T-cell (primary cell): ENCODE measurements around the gene OAS3. TPM values are rescaled to one million over a fixed set of nuclear protein-coding genes. Genes with fewer than 3 reads are reported as not detected.

Experiments used
- ATAC-seq, 4 experiments: fragments of 200-7000 bp in 3 of 4; fragments of 150-1000 bp in 1 of 4; cut with Tn5 transposase; replicated peaks in 1 of 4; 1 replicate in 3 of 4; 2 replicates in 1 of 4; pipeline ENCODE4 v1.10.0; 2021; ENCODE audit warnings: moderate library complexity in 3 of 4, mild to moderate bottlenecking in 2 of 4, moderate number of reproducible peaks in 1 of 4
- CTCF ChIA-PET, 2 donors: fragments of 300-600 bp; sonication (Branson Sonifier 250); formaldehyde crosslinking; loops; one replicate each; lab custom pipeline; 2022; ENCODE audit warnings: antibody characterized with exemption in 2 of 2; lab: Charles Lee
- POLR2A ChIA-PET, 2 donors: fragments of 300-600 bp; sonication (Branson Sonifier 250); formaldehyde crosslinking; loops; one replicate each; lab custom pipeline; 2022; ENCODE audit warnings: antibody characterized with exemption in 2 of 2; lab: Charles Lee
- DNase-seq, 35 experiments: peaks; one replicate each; pipeline versions ENCODE4 v3.0.0 to v3.0.0-alpha.2; 2013 to 2023
- H3K27ac ChIP-seq: one replicate; pipeline ENCODE4 v1.5.1; 2013; ENCODE audit warnings: low read length
- H3K27me3 ChIP-seq, 2 experiments: replicated peaks in 1 of 2; 1 replicate in 1 of 2; 2 replicates in 1 of 2; pipeline versions ENCODE4 v1.6.1 to v1.7.0; 2013; ENCODE audit warnings: low read length in 1 of 2, mixed read lengths in 1 of 2; ENCODE audit not compliant: control insufficient read depth in 2 of 2, insufficient read depth in 2 of 2; ENCODE audit errors: extremely low read depth in 1 of 2
- H3K36me3 ChIP-seq, 2 donors: 1 replicate in 1 of 2; 2 replicates in 1 of 2; pipeline versions ENCODE4 v1.6.1 to v1.7.0; 2013; ENCODE audit warnings: low read length in 1 of 2; ENCODE audit not compliant: control insufficient read depth in 2 of 2, insufficient read depth in 1 of 2; ENCODE audit errors: extremely low read depth in 1 of 2
- H3K4me1 ChIP-seq, 2 experiments: 1 replicate in 1 of 2; 2 replicates in 1 of 2; pipeline versions ENCODE4 v1.6.1 to v1.7.0; 2013; ENCODE audit warnings: low read length in 2 of 2, mixed read lengths in 1 of 2; ENCODE audit not compliant: insufficient read depth in 2 of 2, control insufficient read depth in 1 of 2; ENCODE audit errors: extremely low read depth in 1 of 2
- H3K4me3 ChIP-seq, 2 donors: 1 replicate in 1 of 2; 2 replicates in 1 of 2; pipeline versions ENCODE4 v1.5.1 to v1.7.0; 2013; ENCODE audit warnings: mild to moderate bottlenecking in 2 of 2, low read length in 1 of 2, moderate library complexity in 1 of 2; ENCODE audit not compliant: control insufficient read depth in 1 of 2; ENCODE audit errors: extremely low read depth in 1 of 2
- H3K9me3 ChIP-seq: 2 replicates; pipeline ENCODE4 v1.7.0; 2013
- H3K27ac Mint-ChIP-seq, 2 donors: one replicate each; pipeline ENCODE4 v1.8.0; 2020 to 2021; ENCODE audit warnings: mild to moderate bottlenecking in 2 of 2, mixed read lengths in 2 of 2
- H3K27me3 Mint-ChIP-seq, 2 donors: one replicate each; pipeline ENCODE4 v1.8.0; 2021 to 2022; ENCODE audit warnings: mixed read lengths in 2 of 2
- H3K36me3 Mint-ChIP-seq: one replicate; pipeline ENCODE4 v1.8.0; 2021; ENCODE audit warnings: mixed read lengths
- H3K4me1 Mint-ChIP-seq, 3 donors: one replicate each; pipeline ENCODE4 v1.8.0; 2020 to 2022; ENCODE audit warnings: mixed read lengths in 3 of 3, mild to moderate bottlenecking in 1 of 3
- H3K4me3 Mint-ChIP-seq, 3 donors: one replicate each; pipeline ENCODE4 v1.8.0; 2020 to 2022; ENCODE audit warnings: mild to moderate bottlenecking in 3 of 3, mixed read lengths in 3 of 3, moderate library complexity in 3 of 3
- H3K9me3 Mint-ChIP-seq, 3 donors: one replicate each; pipeline ENCODE4 v1.8.0; 2020 to 2022; ENCODE audit warnings: mixed read lengths in 3 of 3
- WGBS: methylation state at CpG from one replicate; pipeline ENCODE4 v1.1.5; 2013; ENCODE audit warnings: missing lambda C conversion rate; ENCODE audit not compliant: insufficient coverage; 5-methylcytosine and 5-hydroxymethylcytosine counted together
- total RNA-seq, 35 experiments: library from RNA in 6 of 35; stranded (reverse) in 6 of 35; fragments of 120-200 nt in 1 of 35; gene quantifications; one replicate each; pipeline versions ENCODE4 v1.2.1 to v1.2.4 and lab custom pipeline; 2013 to 2026

Gene OAS3
- total RNA-seq (10 to 100 TPM; 18.4 to 38.5 (median 24.5) TPM), total RNA-seq (lab: John Stamatoyannopoulos, UW) (12.0 to 892 (median 40.6) reads per million in 29 experiments)
- 25.1 TPM for total RNA-seq (2013)

- DNase-seq, result peak; percentile 24 to 88 (median 51)
- no peaks in the 10 kb centered on the region for H3K27me3 Mint-ChIP-seq
- Histone ChIP-seq H3K4me3 (peak within 1 kb of the TSS; percentile 71 to 86), H3K36me3 (peaks cover 5 to 9% of the 10 kb centered on the region in 2 donors), H3K27ac (peak within 1 kb of the TSS; percentile 92), H3K27me3 (no peaks in the 10 kb centered on the region), H3K4me1 (peaks cover 16 to 18% of the 10 kb centered on the region in 2 experiments), H3K9me3 (no peaks in the 10 kb centered on the region)
- peaks cover 33 to 41% (median 40%) of the 10 kb centered on the region in 3 donors for H3K4me1 Mint-ChIP-seq
- peak; percentile 70 to 76 (median 72) for ATAC-seq
- H3K36me3 Mint-ChIP-seq, result peaks cover 4% of the 10 kb centered on the region
- under 1% methylated on average over 43 of the region's 50 CpGs for WGBS
- ChIA-PET CTCF (interaction anchor here (0.5 to 1.4 kb wide), 5 partner anchors 31 to 55 kb away, joined by 3 to 6 read pairs (median 4); partner anchors contain the start of genes OAS1 (in 1 of the 2) and OAS2 (in 1 of the 2)), POLR2A (interaction anchor here (0.6 kb wide), 2 partner anchors 40 to 51 kb away, joined by 3 read pairs; no protein-coding TSS in a partner anchor)
- peak within 1 kb of the TSS; percentile 85 to 93 (median 91) for H3K4me3 Mint-ChIP-seq
- H3K9me3 Mint-ChIP-seq, result peaks cover 0 to 6% (median 3%) of the 10 kb centered on the region in 3 donors
- H3K27ac Mint-ChIP-seq, result peak within 1 kb of the TSS; percentile 94 to 95
These were observed at the start of gene OAS3 for GRCh38 chr12:112937741-112938719. TSS of gene OAS3 (plus strand) at chr12:112938474. CDS start at chr12:112938531, 57 bp downstream.

- Histone ChIP-seq H3K27ac (no peak overlapping the region), H3K9me3 (peaks cover 2% of the 10 kb centered on the region), H3K36me3 (no peaks in the 10 kb centered on the region), H3K4me1 (no peaks in the 10 kb centered on the region), H3K4me3 (no peak overlapping the region), H3K27me3 (peaks cover 0 to 7% of the 10 kb centered on the region in 2 experiments)
- ATAC-seq, result no peak
- peaks cover 2 to 11% of the 10 kb centered on the region in 2 donors for H3K27me3 Mint-ChIP-seq
- no peak overlapping the region for H3K27ac Mint-ChIP-seq
- no peak for DNase-seq
- WGBS, result 92% methylated on average over 3 of the region's 6 CpGs
- no peak overlapping the region for H3K4me3 Mint-ChIP-seq
- H3K4me1 Mint-ChIP-seq, result no peaks in the 10 kb centered on the region
- H3K36me3 Mint-ChIP-seq, result no peaks in the 10 kb centered on the region
- ChIA-PET POLR2A (no interaction called here), CTCF (interaction anchor here in 1 of 2 donors (0.5 kb wide), 1 partner anchor 140 kb away, joined by 5 read pairs; no protein-coding TSS in a partner anchor)
- no peaks in the 10 kb centered on the region for H3K9me3 Mint-ChIP-seq
These were observed 46.9 kb upstream of the OAS3 start for GRCh38 chr12:112891093-112892024.

GRCh38 chr12:112892856-112893255 lies 45.4 kb upstream of the OAS3 start:
- H3K36me3 Mint-ChIP-seq, result no peaks in the 10 kb centered on the region
- no peaks in the 10 kb centered on the region for H3K9me3 Mint-ChIP-seq
- CTCF ChIA-PET, result no interaction called here
- H3K4me3 Mint-ChIP-seq, result no peak overlapping the region
- Histone ChIP-seq H3K4me3 (no peak overlapping the region), H3K4me1 (no peaks in the 10 kb centered on the region), H3K36me3 (no peaks in the 10 kb centered on the region), H3K9me3 (no peaks in the 10 kb centered on the region), H3K27me3 (peaks cover 0 to 9% of the 10 kb centered on the region in 2 experiments), H3K27ac (no peak overlapping the region)
- POLR2A ChIA-PET, result no interaction called here
- no peak for DNase-seq
- H3K27me3 Mint-ChIP-seq, result peaks cover 5 to 12% of the 10 kb centered on the region in 2 donors
- H3K4me1 Mint-ChIP-seq, result no peaks in the 10 kb centered on the region
- no peak for ATAC-seq
- no CpG with 5 or more reads among the region's 2 CpGs for WGBS
- H3K27ac Mint-ChIP-seq, result no peak overlapping the region

GRCh38 chr12:112894128-112894527 lies 44.1 kb upstream of the OAS3 start:
- DNase-seq (no peak), ATAC-seq (no peak)
- Histone ChIP-seq H3K36me3 (no peaks in the 10 kb centered on the region), H3K4me1 (no peaks in the 10 kb centered on the region), H3K27ac (no peak overlapping the region), H3K4me3 (no peak overlapping the region), H3K27me3 (peaks cover 0 to 8% of the 10 kb centered on the region in 2 experiments), H3K9me3 (no peaks in the 10 kb centered on the region)
- Mint-ChIP-seq H3K27me3 (peaks cover 13 to 18% of the 10 kb centered on the region in 2 donors), H3K36me3 (no peaks in the 10 kb centered on the region), H3K9me3 (no peaks in the 10 kb centered on the region), H3K4me1 (no peaks in the 10 kb centered on the region), H3K27ac (no peak overlapping the region), H3K4me3 (no peak overlapping the region)
- CTCF ChIA-PET, result no interaction called here
- POLR2A ChIA-PET, result no interaction called here

GRCh38 chr12:112898380-112898779 lies 39.9 kb upstream of the OAS3 start:
- WGBS, result 70% methylated on average over 4 of the region's 6 CpGs
- Mint-ChIP-seq H3K4me1 (peaks cover 11 to 23% (median 18%) of the 10 kb centered on the region in 3 donors), H3K4me3 (no peak overlapping the region), H3K27me3 (peaks cover 13 to 14% of the 10 kb centered on the region in 2 donors), H3K36me3 (no peaks in the 10 kb centered on the region), H3K9me3 (no peaks in the 10 kb centered on the region), H3K27ac (no peak overlapping the region)
- H3K27me3 ChIP-seq, result peaks cover 0 to 6% of the 10 kb centered on the region in 2 experiments
- H3K9me3 ChIP-seq, result no peaks in the 10 kb centered on the region
- H3K4me1 ChIP-seq, result peaks cover 2 to 12% of the 10 kb centered on the region in 2 experiments
- H3K27ac ChIP-seq, result no peak overlapping the region
- POLR2A ChIA-PET, result no interaction called here
- no peaks in the 10 kb centered on the region for H3K36me3 ChIP-seq
- no peak for ATAC-seq
- CTCF ChIA-PET, result interaction anchor here in 1 of 2 donors (0.6 kb wide), 1 partner anchor 126 kb away, joined by 5 read pairs; no protein-coding TSS in a partner anchor
- H3K4me3 ChIP-seq, result no peak overlapping the region
- DNase-seq, result no peak
